ENCODE measurements around the gene NPAS1. TPM values are rescaled to one million over a fixed set of nuclear protein-coding genes. Genes with fewer than 3 reads are reported as not detected.

Gene NPAS1
- total RNA-seq, result 1 to 10 TPM in 1 of 2 donors, under 1 TPM in 1; 0.44 to 1.2 TPM
- long read RNA-seq, result 0 reads

- no peak for DNase-seq
- intact Hi-C loops (cut with DNase I), result no loop called here
- peak; percentile 21 to 40 for ATAC-seq
Observed at GRCh38 chr19:47019431-47020041, at the start of gene NPAS1. TSS of gene NPAS1 (plus strand) at chr19:47019837. CDS start at chr19:47021048, 1,211 bp downstream.

- ATAC-seq (peak; percentile 71 to 76), DNase-seq (peak; percentile 60)
- intact Hi-C loops (cut with DNase I), result no loop called here
Observed at GRCh38 chr19:46970815-46971214, 48.8 kb upstream of the NPAS1 start.

GRCh38 chr19:46972311-46972710 is 47.3 kb upstream of the NPAS1 start:
- no peak for DNase-seq
- intact Hi-C loops (cut with DNase I), result no loop called here
- ATAC-seq, result no peak

GRCh38 chr19:46974181-46974580 is 45.5 kb upstream of the NPAS1 start:
- ATAC-seq, result no peak
- no peak for DNase-seq
- intact Hi-C loops (cut with DNase I), result no loop called here

GRCh38 chr19:46975011-46975924 is 44.4 kb upstream of the NPAS1 start:
- DNase-seq, result no peak
- intact Hi-C loops (cut with DNase I), result no loop called here
- ATAC-seq, result no peak

- ATAC-seq (peak; percentile 90 to 92), DNase-seq (peak; percentile 97)
- intact Hi-C loops (cut with DNase I), result no loop called here
Observed at GRCh38 chr19:46975925-46976782, 43.5 kb upstream of the NPAS1 start.

GRCh38 chr19:46976845-46977320 is 42.8 kb upstream of the NPAS1 start:
- intact Hi-C loops (cut with DNase I), result no loop called here
- ATAC-seq, result peak; percentile 54 to 69
- DNase-seq, result peak; percentile 71

GRCh38 chr19:46977548-46977947 is 42.1 kb upstream of the NPAS1 start:
- ATAC-seq (no peak), DNase-seq (no peak)
- intact Hi-C loops (cut with DNase I), result no loop called here

GRCh38 chr19:46978171-46978869 is 41.3 kb upstream of the NPAS1 start:
- DNase-seq (no peak), ATAC-seq (no peak)
- intact Hi-C loops (cut with DNase I), result no loop called here

GRCh38 chr19:46979126-46980105 is 40.2 kb upstream of the NPAS1 start:
- ATAC-seq, result no peak
- intact Hi-C loops (cut with DNase I), result no loop called here
- DNase-seq, result no peak

GRCh38 chr19:46980761-46981160 is 38.9 kb upstream of the NPAS1 start:
- no peak for DNase-seq
- intact Hi-C loops (cut with DNase I), result no loop called here
- no peak for ATAC-seq

GRCh38 chr19:46981286-46981945 is 38.2 kb upstream of the NPAS1 start:
- ATAC-seq, result no peak
- no peak for DNase-seq
- intact Hi-C loops (cut with DNase I), result no loop called here

- DNase-seq (no peak), ATAC-seq (no peak)
- intact Hi-C loops (cut with DNase I), result no loop called here
Observed at GRCh38 chr19:46983097-46983496, 36.5 kb upstream of the NPAS1 start.

- intact Hi-C loops (cut with DNase I), result no loop called here
- ATAC-seq (peak; percentile 32 to 33), DNase-seq (no peak)
Observed at GRCh38 chr19:46984077-46985010, 35.3 kb upstream of the NPAS1 start.

- no peak for DNase-seq
- no peak for ATAC-seq
- intact Hi-C loops (cut with DNase I), result no loop called here
Observed at GRCh38 chr19:46985542-46986415, 33.9 kb upstream of the NPAS1 start.
